AG09309 (cell line): ENCODE measurements around the gene CCP110.

Experiments used
- DNase-seq: peaks from one replicate; pipeline ENCODE4 v3.0.0-alpha.2; 2010; ENCODE audit warnings: low read depth
- H3K4me3 ChIP-seq: 2 replicates; pipeline ENCODE4 v1.5.1; 2011; ENCODE audit warnings: mild to moderate bottlenecking, low read depth, low read length, moderate library complexity; ENCODE audit not compliant: control insufficient read depth
- CTCF ChIP-seq: IDR thresholded peaks from 2 replicates; pipeline ENCODE4 v1.5.1; 2011; ENCODE audit warnings: mild to moderate bottlenecking, low read depth, low read length, inconsistent platforms; ENCODE audit not compliant: insufficient read depth, control insufficient read depth; ENCODE audit errors: missing control alignments

CCP110 gene

GRCh38 chr16:19589106-19589505 lies 65.4 kb downstream of the CCP110 start:
- H3K4me3 ChIP-seq: no peak overlapping the region
- no peak for DNase-seq
- no peak for TF ChIP-seq CTCF

GRCh38 chr16:19589771-19590302 lies 66.1 kb downstream of the CCP110 start:
- H3K4me3 ChIP-seq: no peak overlapping the region
- peak; percentile 66 for DNase-seq
- TF ChIP-seq CTCF: no peak

- TF ChIP-seq CTCF: no peak
- peak; percentile 75 for DNase-seq
- H3K4me3 ChIP-seq: no peak overlapping the region
Observed at GRCh38 chr16:19595043-19595767, 71.5 kb downstream of the CCP110 start.

- no peak overlapping the region for H3K4me3 ChIP-seq
- DNase-seq: no peak
- TF ChIP-seq CTCF: no peak
Observed at GRCh38 chr16:19598805-19599510, 75.2 kb downstream of the CCP110 start.

GRCh38 chr16:19599968-19600716 lies 76.4 kb downstream of the CCP110 start:
- H3K4me3 ChIP-seq: no peak overlapping the region
- DNase-seq: no peak
- TF ChIP-seq CTCF: no peak

- peak; percentile 65 for TF ChIP-seq CTCF
- DNase-seq: no peak
- no peak overlapping the region for H3K4me3 ChIP-seq
Observed at GRCh38 chr16:19601083-19601976, 77.6 kb downstream of the CCP110 start.
